PFSK-1 (cell line): ENCODE results near the gene CASP2.

Experiments
- SIN3A ChIP-seq: IDR thresholded peaks from 2 replicates; pipeline ENCODE4 v1.6.1; 2012; ENCODE audit warnings: mild to moderate bottlenecking, low read length, moderate library complexity, borderline replicate concordance; ENCODE audit not compliant: insufficient read depth
- TAF1 ChIP-seq: IDR thresholded peaks from 2 replicates; pipeline ENCODE4 v1.6.1; 2012; ENCODE audit warnings: low read length, control low read depth, borderline replicate concordance; ENCODE audit not compliant: insufficient read depth

DNA sequence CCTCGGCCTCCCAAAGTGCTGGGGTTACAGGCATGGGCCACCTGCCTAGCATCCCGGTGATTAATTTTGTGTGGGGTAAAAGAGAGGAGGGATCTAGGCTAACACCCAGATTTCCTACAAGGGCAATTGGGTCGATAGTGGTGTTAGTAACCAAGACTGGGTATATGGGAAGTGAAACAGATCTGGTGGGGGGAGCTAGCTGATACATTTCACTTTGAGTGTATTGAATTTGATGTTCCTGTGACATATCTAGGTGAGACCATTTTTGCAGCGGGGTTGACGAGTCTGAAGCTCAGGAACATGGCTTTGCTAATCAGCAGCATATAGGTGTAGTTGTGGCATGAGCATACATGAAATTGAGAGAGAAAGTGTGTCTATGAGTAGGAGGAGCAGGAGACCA, 39.8 kb downstream of the CASP2 start:
- TF ChIP-seq SIN3A (no peak), TAF1 (no peak)
